Type B pancreatic cell (in vitro differentiated cells): ENCODE results near the gene MAML2. TPM values are rescaled to one million over a fixed set of nuclear protein-coding genes. Genes with fewer than 3 reads are reported as not detected.

Experiments
- DNase-seq: peaks from one replicate; pipeline ENCODE4 v3.0.0; 2021; ENCODE audit warnings: mixed read lengths; ENCODE audit not compliant: unreplicated experiment; ENCODE audit errors: extremely low spot score
- H3K27ac Mint-ChIP-seq: 2 replicates; pipeline ENCODE4 v1.8.0; 2021; ENCODE audit warnings: mild to moderate bottlenecking, mixed read lengths
- H3K27me3 Mint-ChIP-seq: 2 replicates; pipeline ENCODE4 v1.8.0; 2021; ENCODE audit warnings: mixed read lengths
- H3K36me3 Mint-ChIP-seq: 2 replicates; pipeline ENCODE4 v1.8.0; 2021; ENCODE audit warnings: mixed read lengths
- H3K4me1 Mint-ChIP-seq: one replicate; pipeline ENCODE4 v1.8.0; 2021; ENCODE audit warnings: mixed read lengths; ENCODE audit not compliant: unreplicated experiment
- H3K4me3 Mint-ChIP-seq: 2 replicates; pipeline ENCODE4 v1.8.0; 2021; ENCODE audit warnings: mild to moderate bottlenecking, mixed read lengths
- H3K9me3 Mint-ChIP-seq: 2 replicates; pipeline ENCODE4 v1.8.0; 2021; ENCODE audit warnings: mixed read lengths
- microRNA-seq: library from miRNA; unstranded; fragments of <30 nt; microRNA quantifications from one replicate; pipeline ENCODE4, GENCODE V29; 2020
- total RNA-seq: library from RNA; stranded (reverse); gene quantifications from 2 replicates; pipeline ENCODE4 v1.2.1, GENCODE V29; 2021; ENCODE audit warnings: low replicate concordance
- TF ChIP-seq, protein P1 (sequence below): fragments of 200-600 bp; sonication (generic); conservative IDR thresholded peaks from 2 replicates; pipeline ENCODE4 v1.5.0; 2021; ENCODE audit warnings: antibody characterized with exemption, mild to moderate bottlenecking

The MAML2 gene
- total RNA-seq, 1 donor from 2014 or later, result 20.8 TPM

GRCh38 chr11:95930948-95931347 lies 412.0 kb downstream of the MAML2 start:
- no peaks in the 10 kb centered on the region for H3K36me3 Mint-ChIP-seq
- H3K9me3 Mint-ChIP-seq, result peaks cover 10% of the 10 kb centered on the region
- no peaks in the 10 kb centered on the region for H3K27me3 Mint-ChIP-seq
- no peaks in the 10 kb centered on the region for H3K4me1 Mint-ChIP-seq
- H3K4me3 Mint-ChIP-seq, result no peak overlapping the region
- no peak for DNase-seq
- TF ChIP-seq, protein P1, sequence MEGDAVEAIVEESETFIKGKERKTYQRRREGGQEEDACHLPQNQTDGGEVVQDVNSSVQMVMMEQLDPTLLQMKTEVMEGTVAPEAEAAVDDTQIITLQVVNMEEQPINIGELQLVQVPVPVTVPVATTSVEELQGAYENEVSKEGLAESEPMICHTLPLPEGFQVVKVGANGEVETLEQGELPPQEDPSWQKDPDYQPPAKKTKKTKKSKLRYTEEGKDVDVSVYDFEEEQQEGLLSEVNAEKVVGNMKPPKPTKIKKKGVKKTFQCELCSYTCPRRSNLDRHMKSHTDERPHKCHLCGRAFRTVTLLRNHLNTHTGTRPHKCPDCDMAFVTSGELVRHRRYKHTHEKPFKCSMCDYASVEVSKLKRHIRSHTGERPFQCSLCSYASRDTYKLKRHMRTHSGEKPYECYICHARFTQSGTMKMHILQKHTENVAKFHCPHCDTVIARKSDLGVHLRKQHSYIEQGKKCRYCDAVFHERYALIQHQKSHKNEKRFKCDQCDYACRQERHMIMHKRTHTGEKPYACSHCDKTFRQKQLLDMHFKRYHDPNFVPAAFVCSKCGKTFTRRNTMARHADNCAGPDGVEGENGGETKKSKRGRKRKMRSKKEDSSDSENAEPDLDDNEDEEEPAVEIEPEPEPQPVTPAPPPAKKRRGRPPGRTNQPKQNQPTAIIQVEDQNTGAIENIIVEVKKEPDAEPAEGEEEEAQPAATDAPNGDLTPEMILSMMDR, result no peak
- no peak overlapping the region for H3K27ac Mint-ChIP-seq

DNA sequence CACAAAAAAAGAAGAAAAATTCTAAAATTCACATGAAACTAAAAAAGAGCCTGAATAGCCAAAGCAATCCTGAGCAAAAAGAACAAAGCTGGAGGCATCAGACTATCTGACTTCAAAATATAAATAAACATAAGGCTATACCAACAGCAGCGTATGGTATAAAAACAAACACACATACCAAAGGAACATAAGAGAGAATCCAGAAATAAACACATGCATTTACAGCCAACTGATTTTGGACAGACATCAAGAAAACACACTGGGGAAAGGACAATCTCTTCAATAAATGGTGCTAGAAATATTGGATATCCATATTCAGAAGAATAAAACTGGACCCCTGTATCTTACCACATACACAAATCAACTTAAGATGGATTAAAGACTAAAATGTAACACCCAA lies 416.3 kb downstream of the MAML2 start:
- no peak overlapping the region for H3K27ac Mint-ChIP-seq
- peaks cover 19% of the 10 kb centered on the region for H3K4me1 Mint-ChIP-seq
- no peak for DNase-seq

More for the DNA sequence above, 416.3 kb downstream of the MAML2 start:
- Mint-ChIP-seq H3K27me3 (no peaks in the 10 kb centered on the region), H3K4me3 (no peak overlapping the region), H3K36me3 (no peaks in the 10 kb centered on the region), H3K9me3 (peaks cover 4% of the 10 kb centered on the region)
- TF ChIP-seq, protein P1, result no peak

Small RNA genes within 50 kb of the gene (microRNA-seq; reads per million reads assigned to microRNA genes)
- gene MIR1260B, result not detected

Other genes starting within 250 kb of the MAML2 start
- 15.2 and 21.7 TPM in 2 replicates for gene CCDC82, start 46.7 kb upstream of the MAML2 start, total RNA-seq
- 11.5 and 13.9 TPM in 2 replicates for gene JRKL, start 46.8 kb upstream of the MAML2 start, total RNA-seq